HL-60 (cell line): ENCODE results near the gene CD44.

ENCODE experiments used
- CTCF ChIP-seq: IDR thresholded peaks from one replicate; pipeline ENCODE4 v1.5.1; 2011; ENCODE audit warnings: low read length, control low read depth, inconsistent platforms; ENCODE audit not compliant: insufficient read depth
- GABPA ChIP-seq: IDR thresholded peaks from 2 replicates; pipeline ENCODE4 v1.6.1; 2012; ENCODE audit warnings: low read depth
- POLR2AphosphoS5 ChIP-seq: IDR thresholded peaks from 2 replicates; pipeline ENCODE4 v1.6.1; 2012; ENCODE audit warnings: low read depth
- SPI1 ChIP-seq: IDR thresholded peaks from 2 replicates; pipeline ENCODE4 v1.6.1; 2012; ENCODE audit warnings: low read depth, mild to moderate bottlenecking, borderline replicate concordance
- TF ChIP-seq, protein P1 (sequence below): IDR thresholded peaks from 2 replicates; pipeline ENCODE4 v1.6.1; 2012; ENCODE audit warnings: low read depth; ENCODE audit not compliant: insufficient replicate concordance

GRCh38 chr11:35118906-35119305 lies 20.1 kb upstream of the CD44 start:
- no peak for TF ChIP-seq CTCF
- TF ChIP-seq POLR2AphosphoS5: no peak
- TF ChIP-seq, protein P1, sequence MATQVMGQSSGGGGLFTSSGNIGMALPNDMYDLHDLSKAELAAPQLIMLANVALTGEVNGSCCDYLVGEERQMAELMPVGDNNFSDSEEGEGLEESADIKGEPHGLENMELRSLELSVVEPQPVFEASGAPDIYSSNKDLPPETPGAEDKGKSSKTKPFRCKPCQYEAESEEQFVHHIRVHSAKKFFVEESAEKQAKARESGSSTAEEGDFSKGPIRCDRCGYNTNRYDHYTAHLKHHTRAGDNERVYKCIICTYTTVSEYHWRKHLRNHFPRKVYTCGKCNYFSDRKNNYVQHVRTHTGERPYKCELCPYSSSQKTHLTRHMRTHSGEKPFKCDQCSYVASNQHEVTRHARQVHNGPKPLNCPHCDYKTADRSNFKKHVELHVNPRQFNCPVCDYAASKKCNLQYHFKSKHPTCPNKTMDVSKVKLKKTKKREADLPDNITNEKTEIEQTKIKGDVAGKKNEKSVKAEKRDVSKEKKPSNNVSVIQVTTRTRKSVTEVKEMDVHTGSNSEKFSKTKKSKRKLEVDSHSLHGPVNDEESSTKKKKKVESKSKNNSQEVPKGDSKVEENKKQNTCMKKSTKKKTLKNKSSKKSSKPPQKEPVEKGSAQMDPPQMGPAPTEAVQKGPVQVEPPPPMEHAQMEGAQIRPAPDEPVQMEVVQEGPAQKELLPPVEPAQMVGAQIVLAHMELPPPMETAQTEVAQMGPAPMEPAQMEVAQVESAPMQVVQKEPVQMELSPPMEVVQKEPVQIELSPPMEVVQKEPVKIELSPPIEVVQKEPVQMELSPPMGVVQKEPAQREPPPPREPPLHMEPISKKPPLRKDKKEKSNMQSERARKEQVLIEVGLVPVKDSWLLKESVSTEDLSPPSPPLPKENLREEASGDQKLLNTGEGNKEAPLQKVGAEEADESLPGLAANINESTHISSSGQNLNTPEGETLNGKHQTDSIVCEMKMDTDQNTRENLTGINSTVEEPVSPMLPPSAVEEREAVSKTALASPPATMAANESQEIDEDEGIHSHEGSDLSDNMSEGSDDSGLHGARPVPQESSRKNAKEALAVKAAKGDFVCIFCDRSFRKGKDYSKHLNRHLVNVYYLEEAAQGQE: no peak
- no peak for TF ChIP-seq GABPA
- no peak for TF ChIP-seq SPI1
